Omental fat pad (tissue), 4 donors: ENCODE measurements around the gene SKA1. TPM values are rescaled to one million over a fixed set of nuclear protein-coding genes. Genes with fewer than 3 reads are reported as not detected.

ENCODE experiments used
- ATAC-seq: fragments of 150-250 bp; one replicate; pipeline ENCODE4 v1.9.1; 2016; ENCODE audit warnings: mild to moderate bottlenecking, moderate library complexity; ENCODE audit not compliant: low FRiP score
- DNase-seq: peaks from one replicate; pipeline ENCODE4 v3.0.0-alpha.2; 2019; ENCODE audit warnings: low spot score
- total RNA-seq, 4 donors: library from RNA; depleted of rRNA; stranded (reverse); fragments of >200 nt; gene quantifications; one replicate each; pipeline ENCODE4 v1.1.0, GENCODE V29; 2016
- TF ChIP-seq, protein P1 (sequence below), 3 donors: fragments of 450-650 bp; IDR thresholded peaks; one replicate each; pipeline ENCODE4 v1.5.1; 2016 to 2017; ENCODE audit warnings: antibody characterized with exemption in 3 of 3, mild to moderate bottlenecking in 3 of 3, moderate library complexity in 2 of 3

Gene SKA1
- total RNA-seq, 4 donors from 2014 or later, result 1.2 TPM; not detected in 3

DNA sequence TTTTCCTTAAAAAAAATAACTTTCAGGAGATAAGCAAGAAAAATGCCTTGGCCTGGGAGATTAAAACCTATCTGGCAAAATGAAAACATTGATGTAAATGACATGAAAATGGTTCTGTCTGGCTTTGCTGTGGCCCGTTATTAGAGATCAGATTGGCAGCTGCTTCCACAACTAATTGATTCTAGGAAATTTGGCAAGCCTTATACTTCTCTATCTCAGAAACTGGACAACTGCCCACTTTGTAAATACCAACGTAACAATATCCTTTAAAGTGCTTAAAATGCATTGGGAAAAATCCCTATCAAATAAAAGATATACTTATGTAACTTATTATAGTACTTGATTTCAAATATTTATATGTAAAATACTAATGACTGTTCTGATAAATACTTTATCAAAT lies 14.2 kb upstream of the SKA1 start:
- no peak for DNase-seq
- no peak for ATAC-seq
- TF ChIP-seq, protein P1, sequence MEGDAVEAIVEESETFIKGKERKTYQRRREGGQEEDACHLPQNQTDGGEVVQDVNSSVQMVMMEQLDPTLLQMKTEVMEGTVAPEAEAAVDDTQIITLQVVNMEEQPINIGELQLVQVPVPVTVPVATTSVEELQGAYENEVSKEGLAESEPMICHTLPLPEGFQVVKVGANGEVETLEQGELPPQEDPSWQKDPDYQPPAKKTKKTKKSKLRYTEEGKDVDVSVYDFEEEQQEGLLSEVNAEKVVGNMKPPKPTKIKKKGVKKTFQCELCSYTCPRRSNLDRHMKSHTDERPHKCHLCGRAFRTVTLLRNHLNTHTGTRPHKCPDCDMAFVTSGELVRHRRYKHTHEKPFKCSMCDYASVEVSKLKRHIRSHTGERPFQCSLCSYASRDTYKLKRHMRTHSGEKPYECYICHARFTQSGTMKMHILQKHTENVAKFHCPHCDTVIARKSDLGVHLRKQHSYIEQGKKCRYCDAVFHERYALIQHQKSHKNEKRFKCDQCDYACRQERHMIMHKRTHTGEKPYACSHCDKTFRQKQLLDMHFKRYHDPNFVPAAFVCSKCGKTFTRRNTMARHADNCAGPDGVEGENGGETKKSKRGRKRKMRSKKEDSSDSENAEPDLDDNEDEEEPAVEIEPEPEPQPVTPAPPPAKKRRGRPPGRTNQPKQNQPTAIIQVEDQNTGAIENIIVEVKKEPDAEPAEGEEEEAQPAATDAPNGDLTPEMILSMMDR (IDR thresholded peaks at IDR 0.05), result no peak

DNA sequence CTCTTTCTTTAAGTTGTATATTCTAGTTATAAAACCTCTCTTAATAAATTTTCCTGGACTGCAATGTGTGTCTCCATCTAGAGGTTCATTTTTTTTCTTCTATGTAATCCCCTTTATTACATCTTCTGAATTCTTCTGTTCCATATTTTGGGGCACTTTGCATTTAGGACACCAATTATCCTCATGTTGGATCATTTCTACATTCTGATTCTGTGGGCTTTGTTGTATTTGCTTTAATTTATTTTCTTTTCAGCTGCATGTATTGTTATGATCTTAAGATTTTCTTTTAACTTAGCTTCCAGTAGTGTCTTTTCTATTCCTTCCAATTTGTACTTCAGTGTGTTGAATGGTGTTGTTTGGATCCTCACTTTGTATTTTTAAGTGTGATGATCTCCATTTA lies 5.2 kb upstream of the SKA1 start:
- TF ChIP-seq, protein P1 (IDR thresholded peaks at IDR 0.05), result no peak
- no peak for DNase-seq
- no peak for ATAC-seq

DNA sequence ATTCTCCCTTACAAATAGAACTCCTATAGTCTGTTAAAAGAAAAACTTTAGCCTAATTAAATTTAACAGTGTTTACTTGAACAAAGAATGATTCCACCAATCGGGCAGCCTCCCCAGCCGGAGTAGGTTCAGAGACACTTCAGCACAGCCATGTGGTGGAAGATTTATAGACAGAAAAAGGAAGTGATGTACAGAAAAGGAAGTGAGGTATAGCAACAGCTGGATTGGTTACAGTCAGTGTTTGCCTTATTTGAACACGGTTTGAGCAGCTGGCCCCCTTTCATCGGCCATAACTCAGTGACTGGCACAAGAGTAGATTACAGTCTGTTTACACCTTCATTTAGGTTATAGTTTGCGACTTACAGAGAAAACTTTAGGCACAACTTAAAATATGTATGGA lies 2.1 kb upstream of the SKA1 start:
- DNase-seq (no peak), ATAC-seq (no peak)
- TF ChIP-seq, protein P1 (IDR thresholded peaks at IDR 0.05), result no peak

DNA sequence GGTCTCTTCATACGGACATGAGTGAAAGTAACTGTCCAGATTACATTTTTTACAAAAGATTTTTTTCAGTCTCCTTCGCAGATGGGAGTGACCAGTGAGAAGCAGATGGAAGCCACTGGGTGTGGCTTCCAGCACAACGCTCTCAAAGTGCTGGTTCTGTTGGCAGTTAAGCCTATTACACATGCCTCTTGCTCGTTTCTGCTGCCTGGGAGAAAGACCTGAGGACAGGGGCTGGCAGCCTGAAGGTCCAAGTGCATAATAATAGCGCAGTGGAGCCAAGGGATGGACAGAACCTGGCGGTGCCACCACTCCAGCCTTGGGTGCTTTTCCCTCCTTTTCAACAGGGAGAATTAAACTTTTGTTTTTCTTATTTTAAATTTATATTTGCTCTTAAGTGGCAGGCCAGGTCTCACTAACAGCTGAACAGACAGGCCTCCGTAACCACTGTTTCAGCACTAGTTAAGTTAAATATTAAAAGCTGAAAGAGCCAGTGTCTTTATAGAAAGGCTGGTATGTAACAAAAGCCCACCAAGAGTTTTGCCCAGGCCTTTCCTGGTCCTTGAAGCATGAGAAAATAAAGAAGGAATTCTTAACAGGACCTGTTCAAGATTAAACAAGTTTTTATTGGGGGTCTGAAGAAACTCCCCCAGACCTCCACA lies 1.2 kb upstream of the SKA1 start:
- ATAC-seq (no peak), DNase-seq (no peak)
- TF ChIP-seq, protein P1 (IDR thresholded peaks at IDR 0.05), result no peak

DNA sequence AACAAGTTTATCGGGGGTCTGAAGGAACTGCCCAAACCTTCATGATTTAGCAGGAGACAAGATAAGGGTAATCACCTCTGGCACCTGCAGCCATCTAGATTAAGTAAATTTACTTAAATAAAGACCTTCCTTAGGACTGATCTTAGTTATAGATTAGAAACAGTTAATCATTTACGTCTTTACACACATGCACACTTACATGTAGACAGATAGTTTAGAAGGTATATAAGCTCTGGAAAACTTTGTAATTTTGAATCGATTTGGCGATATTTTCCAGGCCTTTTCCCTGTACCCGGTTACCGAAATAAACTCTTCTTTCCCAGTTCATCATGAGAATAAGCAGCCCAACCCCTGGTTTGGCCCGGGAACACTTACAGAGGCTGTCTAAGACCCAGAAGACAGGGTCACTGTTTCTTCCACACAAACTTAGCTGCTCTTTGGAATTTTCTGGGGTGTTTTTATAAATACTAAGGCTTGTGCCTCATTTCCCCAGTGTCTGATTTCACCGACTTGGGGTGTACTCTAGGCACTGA lies 560 bp upstream of the SKA1 start:
- DNase-seq, result no peak
- no peak for ATAC-seq
- TF ChIP-seq, protein P1 (IDR thresholded peaks at IDR 0.05), result no peak

DNA sequence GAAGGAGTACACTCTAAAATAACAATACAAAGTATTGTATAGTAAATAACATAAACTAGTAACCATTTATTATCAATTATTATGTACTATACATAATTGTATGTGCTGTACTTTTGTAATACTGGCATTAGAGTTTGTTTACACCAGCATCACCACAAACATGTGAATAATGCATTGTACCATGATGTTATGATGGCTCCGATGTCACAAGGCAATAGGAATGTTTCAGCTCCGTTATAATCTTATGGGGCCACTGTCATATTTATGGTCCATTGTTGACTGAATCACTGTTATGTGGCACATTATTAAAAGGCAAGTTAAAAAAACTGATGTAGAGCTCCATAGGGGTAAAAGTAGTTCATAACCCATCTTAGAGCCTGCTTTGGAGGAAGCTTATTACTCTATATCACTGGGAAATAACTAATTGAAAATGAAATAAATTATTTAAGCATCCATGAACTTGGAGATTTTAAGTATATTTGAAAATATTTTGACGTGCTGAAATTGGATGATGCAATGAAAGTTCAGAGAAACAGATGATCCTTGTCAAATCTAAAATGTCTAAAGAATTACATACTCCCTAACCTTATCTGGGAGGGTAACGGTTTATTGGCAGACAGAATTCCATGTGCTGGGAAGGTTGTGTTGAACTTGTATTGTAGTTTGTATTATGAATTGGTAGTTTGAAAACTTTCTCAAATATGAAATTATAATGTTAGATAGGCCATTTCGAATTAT lies 2.4 kb downstream of the SKA1 start:
- TF ChIP-seq, protein P1 (IDR thresholded peaks at IDR 0.05), result no peak
- DNase-seq (no peak), ATAC-seq (no peak)
